Hindlimb muscle (tissue), 1 donor: ENCODE data around the gene MSL2. TPM values are rescaled to one million over a fixed set of nuclear protein-coding genes. Genes with fewer than 3 reads are reported as not detected.
"Not testable (repeated sequence)": the region's sequence is repeated elsewhere in the genome, so short reads cannot be mapped to it uniquely, and the experiment has no call there.

Experiments used
- DNase-seq: peaks from one replicate; pipeline ENCODE4 v3.0.0-alpha.2; 2013
- polyA plus RNA-seq: library from polyadenylated mRNA; unstranded; fragments of 120-200 nt; gene quantifications from one replicate; pipeline ENCODE4 v1.2.1, GENCODE V29; 2013; ENCODE audit not compliant: insufficient read length

The MSL2 gene
- polyA plus RNA-seq = 24.5 TPM

GRCh38 chr3:136196064-136196400, at the start of gene MSL2:
TSS of gene MSL2 (minus strand) at chr3:136196335. CDS start at chr3:136195113, 1,222 bp downstream.
- DNase-seq = no peak

- DNase-seq = no peak
Observed at GRCh38 chr3:136245691-136246090, 49.6 kb upstream of the MSL2 start.

- DNase-seq = no peak
Observed at GRCh38 chr3:136239094-136239493, 43.0 kb upstream of the MSL2 start.

GRCh38 chr3:136237961-136238649, 42.0 kb upstream of the MSL2 start:
- DNase-seq = no peak

GRCh38 chr3:136237103-136237502, 41.0 kb upstream of the MSL2 start:
- no peak for DNase-seq

- no peak for DNase-seq
Observed at GRCh38 chr3:136236109-136236508, 40.0 kb upstream of the MSL2 start.

- DNase-seq = no peak
Observed at GRCh38 chr3:136235545-136235944, 39.4 kb upstream of the MSL2 start.

- DNase-seq = no peak
Observed at GRCh38 chr3:136232413-136232812, 36.3 kb upstream of the MSL2 start.

GRCh38 chr3:136222746-136223145, 26.6 kb upstream of the MSL2 start:
- DNase-seq = not testable (repeated sequence)

GRCh38 chr3:136211547-136211946, 15.4 kb upstream of the MSL2 start:
- no peak for DNase-seq

- no peak for DNase-seq
Observed at GRCh38 chr3:136209921-136210320, 13.8 kb upstream of the MSL2 start.

- no peak for DNase-seq
Observed at GRCh38 chr3:136207489-136208115, 11.5 kb upstream of the MSL2 start.

- DNase-seq = not testable (repeated sequence)
Observed at GRCh38 chr3:136199219-136199618, 3.1 kb upstream of the MSL2 start.

- not testable (repeated sequence) for DNase-seq
Observed at GRCh38 chr3:136198462-136199078, 2.4 kb upstream of the MSL2 start.

GRCh38 chr3:136197159-136197793, 1.1 kb upstream of the MSL2 start:
- no peak for DNase-seq

GRCh38 chr3:136196401-136197158, 445 bp upstream of the MSL2 start:
- peak; percentile 100 for DNase-seq

GRCh38 chr3:136195258-136196063, 674 bp downstream of the MSL2 start:
- peak; percentile 86 for DNase-seq

GRCh38 chr3:136194409-136195257, 1.5 kb downstream of the MSL2 start:
- DNase-seq = peak; percentile 15

- peak; percentile 13 for DNase-seq
Observed at GRCh38 chr3:136193278-136194054, 2.7 kb downstream of the MSL2 start.

GRCh38 chr3:136192831-136193230, 3.3 kb downstream of the MSL2 start:
- peak; percentile 19 for DNase-seq
